GOT3 (cell line): ENCODE data around the gene ACSL5.
A peak's percentile ranks its signal among the peaks of the same experiment; 100 is the strongest.
"Not testable (repeated sequence)": the region's sequence is repeated elsewhere in the genome, so short reads cannot be mapped to it uniquely, and the experiment has no call there.

Source experiments
- DNase-seq: peaks from one replicate; lab custom pipeline; 2025; ENCODE audit warnings: mixed read lengths; lab: John Stamatoyannopoulos, UW

The ACSL5 gene

GRCh38 chr10:112461029-112461887 lies 87.3 kb downstream of the ACSL5 start:
- peak; percentile 3 for DNase-seq

DNA sequence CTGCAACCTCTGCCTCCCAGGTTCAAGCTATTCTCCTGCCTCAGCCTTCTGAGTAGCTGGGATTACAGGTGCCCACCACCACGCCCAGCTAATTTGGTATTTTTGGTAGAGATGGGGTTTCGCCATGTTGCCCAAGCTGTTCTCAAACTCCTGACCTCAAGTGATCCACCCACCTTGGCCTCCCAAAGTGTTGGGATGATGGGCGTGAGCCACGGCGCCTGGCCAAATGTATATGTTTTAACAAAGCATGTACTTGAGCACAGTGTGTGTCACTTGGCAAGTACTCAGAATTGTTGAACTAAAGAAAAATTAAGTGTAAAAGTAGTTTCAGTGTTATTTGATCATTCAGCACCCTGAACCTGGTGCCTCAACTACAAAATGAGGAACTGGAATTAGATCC lies 90.2 kb downstream of the ACSL5 start:
- not testable (repeated sequence) for DNase-seq

GRCh38 chr10:112465299-112465883 lies 91.5 kb downstream of the ACSL5 start:
- DNase-seq: no peak

- DNase-seq: no peak
Measured at GRCh38 chr10:112466802-112467201, 92.9 kb downstream of the ACSL5 start.

GRCh38 chr10:112467541-112468075 lies 93.7 kb downstream of the ACSL5 start:
- DNase-seq: no peak

DNA sequence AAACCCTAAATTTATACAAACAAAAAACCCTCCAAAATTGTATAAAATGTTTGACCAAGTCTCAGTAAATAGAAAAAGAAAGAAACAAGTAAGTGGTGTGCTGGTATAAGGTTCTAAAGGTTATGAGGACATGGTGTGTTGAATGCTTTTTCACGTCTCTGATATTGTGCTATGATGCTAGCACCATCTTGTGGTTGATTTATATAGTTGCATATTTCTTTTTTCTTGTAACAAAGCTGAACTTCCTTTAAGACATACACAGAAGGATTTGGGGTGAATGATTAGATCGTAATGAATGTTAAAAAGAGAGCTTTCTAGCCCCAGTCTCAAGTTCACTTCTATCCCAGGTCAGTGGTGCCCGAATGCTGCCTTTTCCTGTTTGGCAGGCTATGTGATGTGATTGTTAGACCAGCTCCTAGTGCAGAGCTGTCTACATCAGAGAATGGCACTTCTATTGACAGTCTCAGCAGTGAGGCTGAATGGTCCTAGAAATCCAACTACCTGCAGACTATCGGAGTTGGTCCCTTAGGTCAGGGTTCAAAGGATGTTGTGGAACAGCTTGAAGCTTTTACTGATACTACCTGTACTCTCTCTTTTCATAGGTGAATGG lies 98.1 kb downstream of the ACSL5 start:
- DNase-seq: no peak

GRCh38 chr10:112475575-112476218 lies 101.8 kb downstream of the ACSL5 start:
- no peak for DNase-seq
